Stimulated activated naive B cell treated with anti-CD40 and anti-IgM and Interleukin-4, amounts not matched to agents 10 μg/mL and 1 μg/mL and 100 μg/mL, for 72 hours (primary cell): ENCODE data around the gene CLEC4F.
A peak's percentile ranks its signal among the peaks of the same experiment; 100 is the strongest.

Experiments
- ATAC-seq, 2 donors: fragments of 150-1000 bp; cut with Tn5 transposase; replicated peaks; 2 replicates each; pipeline ENCODE4 v1.10.0; 2021; ENCODE audit warnings: moderate library complexity in 1 of 2
- DNase-seq: peaks from one replicate; pipeline ENCODE4 v3.0.0; 2021
- H3K27ac Mint-ChIP-seq: one replicate; pipeline ENCODE4 v1.8.0; 2022; ENCODE audit warnings: mild to moderate bottlenecking, mixed read lengths
- H3K27me3 Mint-ChIP-seq, 2 donors: one replicate each; pipeline ENCODE4 v1.8.0; 2022; ENCODE audit warnings: mixed read lengths in 2 of 2
- H3K36me3 Mint-ChIP-seq, 2 donors: one replicate each; pipeline ENCODE4 v1.8.0; 2022; ENCODE audit warnings: mixed read lengths in 2 of 2, mild to moderate bottlenecking in 1 of 2
- H3K4me1 Mint-ChIP-seq, 2 donors: one replicate each; pipeline ENCODE4 v1.8.0; 2022; ENCODE audit warnings: mixed read lengths in 2 of 2, mild to moderate bottlenecking in 1 of 2
- H3K4me3 Mint-ChIP-seq, 2 donors: one replicate each; pipeline ENCODE4 v1.8.0; 2022; ENCODE audit warnings: mild to moderate bottlenecking in 2 of 2, mixed read lengths in 2 of 2, moderate library complexity in 1 of 2
- H3K9me3 Mint-ChIP-seq, 2 donors: one replicate each; pipeline ENCODE4 v1.8.0; 2022; ENCODE audit warnings: mixed read lengths in 2 of 2, mild to moderate bottlenecking in 1 of 2

Gene CLEC4F

DNA sequence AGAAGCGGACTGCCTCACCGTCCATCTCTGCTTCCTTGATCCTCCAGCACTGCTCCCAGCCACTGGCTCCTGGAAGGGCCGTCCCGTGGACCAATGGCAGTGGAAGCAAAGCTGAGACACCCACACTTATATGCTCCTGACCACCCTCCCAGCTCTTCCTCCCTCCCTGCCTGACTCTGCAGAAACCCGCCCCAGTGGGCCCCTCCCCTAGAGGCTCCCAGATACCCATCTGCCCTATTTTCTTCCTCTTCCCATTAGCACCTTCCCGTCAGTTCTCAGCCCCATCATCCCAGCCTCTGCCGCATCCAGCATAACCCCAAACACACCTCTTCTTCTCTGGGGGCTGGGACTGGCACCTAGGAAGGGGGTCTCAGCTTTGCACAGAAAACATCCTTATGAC is at the start of gene CLEC4F:
Gene CLEC4F (minus strand): TSS at position 101 of the 400 bp plus-strand sequence. CDS start 76 bp downstream, at position 25.
- DNase-seq (no peak), ATAC-seq (no peak)
- Mint-ChIP-seq H3K9me3 (no peaks in the 10 kb centered on the region), H3K4me1 (no peaks in the 10 kb centered on the region), H3K27ac (no peak within 1 kb of the TSS), H3K4me3 (no peak within 1 kb of the TSS), H3K27me3 (peaks cover 17 to 38% of the 10 kb centered on the region in 2 donors), H3K36me3 (no peaks in the 10 kb centered on the region)

GRCh38 chr2:70868970-70869369 is 48.6 kb upstream of the CLEC4F start:
- peaks cover 41 to 43% of the 10 kb centered on the region in 2 donors for H3K27me3 Mint-ChIP-seq
- no peak overlapping the region for H3K27ac Mint-ChIP-seq

GRCh38 chr2:70861777-70862625 is 41.6 kb upstream of the CLEC4F start:
- peaks cover 61 to 74% of the 10 kb centered on the region in 2 donors for H3K27me3 Mint-ChIP-seq
- no peaks in the 10 kb centered on the region for H3K9me3 Mint-ChIP-seq
- peak; percentile 73 to 75 for ATAC-seq
- H3K27ac Mint-ChIP-seq: peak overlapping the region; percentile 75
- peaks cover 4 to 5% of the 10 kb centered on the region in 2 donors for H3K4me1 Mint-ChIP-seq
- no peaks in the 10 kb centered on the region for H3K36me3 Mint-ChIP-seq
- peak; percentile 58 for DNase-seq
- H3K4me3 Mint-ChIP-seq: no peak overlapping the region

More at GRCh38 chr2:70868970-70869369, 48.6 kb upstream of the CLEC4F start:
- H3K4me3 Mint-ChIP-seq: no peak overlapping the region
- no peaks in the 10 kb centered on the region for H3K9me3 Mint-ChIP-seq
- ATAC-seq: no peak
- DNase-seq: no peak
- H3K4me1 Mint-ChIP-seq: peaks cover 6 to 8% of the 10 kb centered on the region in 2 donors
- H3K36me3 Mint-ChIP-seq: no peaks in the 10 kb centered on the region

- H3K27ac Mint-ChIP-seq: no peak overlapping the region
Observed at GRCh38 chr2:70855667-70856066, 35.3 kb upstream of the CLEC4F start.

DNA sequence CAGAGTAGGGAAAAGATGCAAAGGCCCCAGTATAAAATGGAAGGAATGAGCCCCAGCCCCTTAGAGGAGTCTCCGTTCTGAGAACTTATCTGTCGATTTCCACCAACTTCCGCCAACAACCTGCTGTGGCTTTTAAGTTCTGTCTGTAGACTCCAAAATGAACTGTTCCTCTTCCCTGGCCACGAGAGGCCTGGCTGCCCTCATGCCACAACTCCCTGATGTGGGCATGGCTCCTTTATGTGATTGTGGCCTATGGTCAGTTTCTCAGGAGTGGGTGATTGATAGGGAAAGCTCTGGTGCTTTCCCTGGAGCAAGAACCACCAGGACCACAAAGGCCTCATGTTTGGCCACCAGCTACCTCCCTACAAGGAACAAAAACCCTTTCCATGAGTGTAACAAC is 34.0 kb upstream of the CLEC4F start:
- peaks cover 9 to 17% of the 10 kb centered on the region in 2 donors for H3K4me1 Mint-ChIP-seq
- no peak overlapping the region for H3K27ac Mint-ChIP-seq
- H3K4me3 Mint-ChIP-seq: no peak overlapping the region
- H3K27me3 Mint-ChIP-seq: peaks cover 27 to 28% of the 10 kb centered on the region in 2 donors
- ATAC-seq (no peak), DNase-seq (no peak)
- no peaks in the 10 kb centered on the region for H3K36me3 Mint-ChIP-seq
- H3K9me3 Mint-ChIP-seq: no peaks in the 10 kb centered on the region

More at GRCh38 chr2:70855667-70856066, 35.3 kb upstream of the CLEC4F start:
- DNase-seq (no peak), ATAC-seq (no peak)
- Mint-ChIP-seq H3K27me3 (peaks cover 38 to 40% of the 10 kb centered on the region in 2 donors), H3K9me3 (no peaks in the 10 kb centered on the region), H3K36me3 (no peaks in the 10 kb centered on the region), H3K4me1 (peaks cover 9 to 17% of the 10 kb centered on the region in 2 donors), H3K4me3 (no peak overlapping the region)

- Mint-ChIP-seq H3K4me1 (peaks cover 9 to 17% of the 10 kb centered on the region in 2 donors), H3K9me3 (no peaks in the 10 kb centered on the region), H3K27ac (no peak overlapping the region), H3K36me3 (no peaks in the 10 kb centered on the region), H3K27me3 (peaks cover 13 to 17% of the 10 kb centered on the region in 2 donors), H3K4me3 (peak overlapping the region in 1 of 2 donors; percentile 0)
- peak; percentile 49 to 59 for ATAC-seq
- no peak for DNase-seq
Observed at GRCh38 chr2:70852824-70853223, 32.4 kb upstream of the CLEC4F start.

DNA sequence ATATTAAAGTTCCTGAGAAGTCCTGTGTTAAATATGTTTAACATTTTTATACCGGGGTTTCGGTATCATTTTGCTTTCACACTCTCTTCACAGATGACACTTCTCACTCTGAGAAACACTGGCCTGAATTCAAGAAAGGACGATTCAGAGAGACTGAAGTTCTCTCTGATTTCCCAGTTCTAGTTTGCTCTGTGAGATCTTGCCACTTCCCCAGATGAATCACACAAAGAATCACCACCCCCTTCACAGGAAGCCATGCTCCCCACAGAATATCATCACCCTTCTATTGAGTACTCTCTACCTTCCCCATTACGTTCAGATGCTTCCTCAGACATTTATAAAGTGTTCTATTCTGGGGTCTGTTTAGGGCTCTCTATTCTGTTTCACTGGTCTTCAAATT is 31.3 kb upstream of the CLEC4F start:
- Mint-ChIP-seq H3K27ac (peak overlapping the region; percentile 0), H3K27me3 (peaks cover 5 to 12% of the 10 kb centered on the region in 2 donors), H3K9me3 (no peaks in the 10 kb centered on the region), H3K4me1 (peaks cover 9 to 17% of the 10 kb centered on the region in 2 donors), H3K36me3 (no peaks in the 10 kb centered on the region), H3K4me3 (peak overlapping the region in 1 of 2 donors; percentile 30)
- peak; percentile 96 for ATAC-seq
- DNase-seq: no peak

GRCh38 chr2:70850925-70851324 is 30.5 kb upstream of the CLEC4F start:
- Mint-ChIP-seq H3K36me3 (peaks cover 0 to 3% of the 10 kb centered on the region in 2 donors), H3K27ac (no peak overlapping the region), H3K4me3 (no peak overlapping the region), H3K9me3 (peaks cover 0 to 6% of the 10 kb centered on the region in 2 donors), H3K4me1 (peaks cover 9 to 17% of the 10 kb centered on the region in 2 donors), H3K27me3 (peaks cover 7% of the 10 kb centered on the region in 2 donors)
- ATAC-seq: no peak
- no peak for DNase-seq

GRCh38 chr2:70842401-70842800 is 22.0 kb upstream of the CLEC4F start:
- Mint-ChIP-seq H3K27ac (no peak overlapping the region), H3K4me1 (no peaks in the 10 kb centered on the region), H3K36me3 (peaks cover 2 to 3% of the 10 kb centered on the region in 2 donors), H3K27me3 (peaks cover 37 to 55% of the 10 kb centered on the region in 2 donors), H3K9me3 (peaks cover 2 to 11% of the 10 kb centered on the region in 2 donors), H3K4me3 (no peak overlapping the region)
- DNase-seq (no peak), ATAC-seq (no peak)

GRCh38 chr2:70837980-70838925 is 17.9 kb upstream of the CLEC4F start:
- no peak overlapping the region for H3K4me3 Mint-ChIP-seq
- DNase-seq (no peak), ATAC-seq (no peak)
- no peaks in the 10 kb centered on the region for H3K4me1 Mint-ChIP-seq
- peaks cover under 1 to 2% of the 10 kb centered on the region in 2 donors for H3K9me3 Mint-ChIP-seq
- H3K27me3 Mint-ChIP-seq: peaks cover 36 to 42% of the 10 kb centered on the region in 2 donors
- H3K36me3 Mint-ChIP-seq: peaks cover 0 to 2% of the 10 kb centered on the region in 2 donors
- H3K27ac Mint-ChIP-seq: no peak overlapping the region

DNA sequence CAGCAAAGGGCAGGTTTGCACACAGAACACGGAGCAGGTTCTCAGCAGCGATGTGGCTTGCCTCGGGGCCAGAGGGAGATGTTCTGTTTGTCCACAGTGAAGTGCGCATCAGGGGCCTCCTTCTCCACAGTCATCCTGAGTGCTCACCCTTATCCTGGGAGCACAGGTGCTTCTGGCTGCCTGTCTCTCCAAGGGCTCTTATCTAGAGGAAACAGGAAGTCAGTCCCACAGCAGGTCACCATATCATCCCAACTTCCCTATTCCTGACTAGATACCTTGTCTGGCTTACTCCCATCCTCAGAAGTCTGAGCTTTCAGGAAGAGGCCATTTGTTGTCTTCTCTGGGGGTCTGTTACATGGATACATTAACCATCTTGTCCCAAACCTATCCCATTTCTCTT is 15.2 kb upstream of the CLEC4F start, which contains the start of gene CD207:
Gene CD207 (minus strand): TSS at position 174 of the 400 bp plus-strand sequence. CDS start 40 bp downstream, at position 134.
- no peak for DNase-seq
- H3K9me3 Mint-ChIP-seq: no peaks in the 10 kb centered on the region
- H3K27ac Mint-ChIP-seq: no peak within 1 kb of the TSS
- no peak for ATAC-seq
- H3K27me3 Mint-ChIP-seq: peaks cover 24 to 27% of the 10 kb centered on the region in 2 donors
- H3K4me1 Mint-ChIP-seq: no peaks in the 10 kb centered on the region
- no peaks in the 10 kb centered on the region for H3K36me3 Mint-ChIP-seq
- no peak within 1 kb of the TSS for H3K4me3 Mint-ChIP-seq

DNA sequence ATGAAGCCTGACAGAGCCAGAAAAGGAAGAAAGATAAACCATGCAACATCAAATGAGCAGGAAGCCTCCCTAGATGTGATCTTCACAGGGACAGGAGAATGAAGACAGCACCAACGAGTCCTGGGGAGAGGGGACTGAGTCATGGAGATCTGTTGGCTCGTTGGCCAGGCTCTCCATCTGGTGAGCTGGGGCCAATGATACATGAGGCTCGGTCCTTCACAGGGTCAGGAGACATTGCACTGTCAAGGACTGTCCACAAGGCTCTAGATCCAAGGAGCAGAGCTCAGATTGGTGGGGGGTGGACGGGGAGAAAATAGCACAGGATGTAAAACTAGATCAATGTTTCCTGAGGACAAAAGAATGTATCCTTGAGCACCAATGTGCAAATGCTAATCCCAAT is 14.5 kb upstream of the CLEC4F start:
- Mint-ChIP-seq H3K27me3 (peaks cover 26 to 27% of the 10 kb centered on the region in 2 donors), H3K4me1 (peaks cover 0 to 5% of the 10 kb centered on the region in 2 donors), H3K4me3 (no peak overlapping the region), H3K36me3 (no peaks in the 10 kb centered on the region), H3K9me3 (no peaks in the 10 kb centered on the region), H3K27ac (no peak overlapping the region)
- no peak for ATAC-seq
- no peak for DNase-seq

- Mint-ChIP-seq H3K4me3 (no peak overlapping the region), H3K27me3 (peaks cover 25 to 31% of the 10 kb centered on the region in 2 donors), H3K4me1 (peaks cover 0 to 13% of the 10 kb centered on the region in 2 donors), H3K36me3 (no peaks in the 10 kb centered on the region), H3K9me3 (no peaks in the 10 kb centered on the region), H3K27ac (no peak overlapping the region)
- DNase-seq: no peak
- no peak for ATAC-seq
Observed at GRCh38 chr2:70834106-70834505, 13.7 kb upstream of the CLEC4F start.

DNA sequence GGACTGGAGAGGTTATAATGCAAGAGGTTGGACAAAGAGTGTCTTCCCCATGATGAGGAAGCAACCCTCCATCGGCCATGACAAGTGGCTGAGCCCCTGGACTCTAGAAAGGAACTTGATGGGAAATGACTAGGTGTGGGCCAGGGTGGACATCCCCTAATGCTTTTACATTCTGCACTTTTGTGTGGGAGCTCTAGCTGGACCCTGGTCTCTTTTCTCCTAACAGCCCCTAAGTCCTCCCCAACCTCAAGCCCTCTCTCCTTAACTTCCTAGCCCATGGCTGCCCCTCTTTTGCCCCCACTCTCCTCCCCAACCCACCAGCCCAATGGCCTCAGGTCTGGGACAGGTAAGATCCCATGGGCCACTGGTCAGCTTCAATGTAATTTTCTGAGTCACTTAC is 12.8 kb upstream of the CLEC4F start:
- no peak for ATAC-seq
- peaks cover 0 to 13% of the 10 kb centered on the region in 2 donors for H3K4me1 Mint-ChIP-seq
- no peak overlapping the region for H3K27ac Mint-ChIP-seq
- peaks cover 25% of the 10 kb centered on the region in 2 donors for H3K27me3 Mint-ChIP-seq
- DNase-seq: no peak
- no peaks in the 10 kb centered on the region for H3K36me3 Mint-ChIP-seq
- no peaks in the 10 kb centered on the region for H3K9me3 Mint-ChIP-seq
- no peak overlapping the region for H3K4me3 Mint-ChIP-seq
